ENCODE results near the gene KDM4F. TPM values are rescaled to one million over a fixed set of nuclear protein-coding genes. Genes with fewer than 3 reads are reported as not detected.

KDM4F gene
- total RNA-seq, 1 experiment from 2014 or later = not detected

GRCh38 chr11:95091663-95092180 is 42.5 kb downstream of the KDM4F start:
- no peak for TF ChIP-seq CTCF (IDR thresholded peaks at IDR 0.05; ENCODE audit: unreplicated experiment)
- CTCF ChIA-PET = no interaction called here
- H3K36me3 Mint-ChIP-seq (ENCODE audit: insufficient read depth, unreplicated experiment) = peaks cover 27% of the 10 kb centered on the region
- H3K27ac Mint-ChIP-seq (ENCODE audit: unreplicated experiment) = peak overlapping the region; percentile 8
- peak overlapping the region; percentile 93 for H3K4me3 Mint-ChIP-seq (ENCODE audit: low read depth, unreplicated experiment)
- H3K27me3 Mint-ChIP-seq (ENCODE audit: unreplicated experiment) = no peaks in the 10 kb centered on the region
- no peak for DNase-seq
- H3K4me1 Mint-ChIP-seq (ENCODE audit: low read depth, unreplicated experiment) = peaks cover 42% of the 10 kb centered on the region
- intact Hi-C loops (cut with micrococcal nuclease; ENCODE audit: unreplicated experiment) = loop anchor here (2.0 kb wide), 1 partner anchor 23 kb away; no protein-coding TSS in a partner anchor
- H3K9me3 Mint-ChIP-seq (ENCODE audit: low read depth, unreplicated experiment) = no peaks in the 10 kb centered on the region
- no TSS peak for BruUV-seq (replicated peaks)

GRCh38 chr11:95092549-95093324 is 43.5 kb downstream of the KDM4F start:
- no TSS peak for BruUV-seq (replicated peaks)
- Mint-ChIP-seq H3K27me3 (ENCODE audit: unreplicated experiment) (no peaks in the 10 kb centered on the region), H3K4me3 (ENCODE audit: low read depth, unreplicated experiment) (peak overlapping the region; percentile 93), H3K9me3 (ENCODE audit: low read depth, unreplicated experiment) (no peaks in the 10 kb centered on the region), H3K4me1 (ENCODE audit: low read depth, unreplicated experiment) (peaks cover 42% of the 10 kb centered on the region), H3K36me3 (ENCODE audit: insufficient read depth, unreplicated experiment) (peaks cover 27% of the 10 kb centered on the region), H3K27ac (ENCODE audit: unreplicated experiment) (peak overlapping the region; percentile 8)
- TF ChIP-seq CTCF (IDR thresholded peaks at IDR 0.05; ENCODE audit: unreplicated experiment) = peak; percentile 30
- intact Hi-C loops (cut with micrococcal nuclease; ENCODE audit: unreplicated experiment) = no loop called here
- CTCF ChIA-PET = interaction anchor here (1.2 to 1.5 kb wide), 3 partner anchors 8 to 25 kb away, joined by 3 to 11 read pairs (median 4); no protein-coding TSS in a partner anchor
- DNase-seq = peak; percentile 36

- no peak for DNase-seq
- peaks cover 26% of the 10 kb centered on the region for H3K36me3 Mint-ChIP-seq (ENCODE audit: insufficient read depth, unreplicated experiment)
- CTCF ChIA-PET = interaction anchor here (1.2 to 1.5 kb wide), 3 partner anchors 9 to 26 kb away, joined by 3 to 11 read pairs (median 4); no protein-coding TSS in a partner anchor
- no peak overlapping the region for H3K27ac Mint-ChIP-seq (ENCODE audit: unreplicated experiment)
- no peak for TF ChIP-seq CTCF (IDR thresholded peaks at IDR 0.05; ENCODE audit: unreplicated experiment)
- H3K4me1 Mint-ChIP-seq (ENCODE audit: low read depth, unreplicated experiment) = peaks cover 38% of the 10 kb centered on the region
- intact Hi-C loops (cut with micrococcal nuclease; ENCODE audit: unreplicated experiment) = no loop called here
- peak overlapping the region; percentile 20 for H3K4me3 Mint-ChIP-seq (ENCODE audit: low read depth, unreplicated experiment)
- H3K9me3 Mint-ChIP-seq (ENCODE audit: low read depth, unreplicated experiment) = no peaks in the 10 kb centered on the region
- no peaks in the 10 kb centered on the region for H3K27me3 Mint-ChIP-seq (ENCODE audit: unreplicated experiment)
- no TSS peak for BruUV-seq (replicated peaks)
These were observed 44.3 kb downstream of the KDM4F start for GRCh38 chr11:95093548-95093947.

GRCh38 chr11:95095858-95096587 is 46.8 kb downstream of the KDM4F start:
- Mint-ChIP-seq H3K4me3 (ENCODE audit: low read depth, unreplicated experiment) (no peak overlapping the region), H3K4me1 (ENCODE audit: low read depth, unreplicated experiment) (peaks cover 27% of the 10 kb centered on the region), H3K27me3 (ENCODE audit: unreplicated experiment) (no peaks in the 10 kb centered on the region), H3K9me3 (ENCODE audit: low read depth, unreplicated experiment) (no peaks in the 10 kb centered on the region), H3K36me3 (ENCODE audit: insufficient read depth, unreplicated experiment) (peaks cover under 1% of the 10 kb centered on the region), H3K27ac (ENCODE audit: unreplicated experiment) (no peak overlapping the region)
- TF ChIP-seq CTCF (IDR thresholded peaks at IDR 0.05; ENCODE audit: unreplicated experiment) = no peak
- DNase-seq = no peak
- CTCF ChIA-PET = no interaction called here
- intact Hi-C loops (cut with micrococcal nuclease; ENCODE audit: unreplicated experiment) = no loop called here
- no TSS peak for BruUV-seq (replicated peaks)

Measured in Calu3 (cell line).